Panc1 (cell line): ENCODE data around the gene MRPL21. TPM values are rescaled to one million over a fixed set of nuclear protein-coding genes. Genes with fewer than 3 reads are reported as not detected.

Source experiments
- ATAC-seq: fragments of 200-7000 bp; cut with Tn5 transposase; 2 replicates; pipeline ENCODE4 v1.9.1; 2020; ENCODE audit warnings: mild to moderate bottlenecking, moderate library complexity
- BruUV-seq: library from RNA; stranded (reverse); fragments of 400-500 nt; replicated peaks from 2 replicates; lab custom pipeline; 2021; lab: Mats Ljungman, UMichigan
- CTCF ChIA-PET: fragments of 300-600 bp; sonication (Branson Sonifier 250); formaldehyde crosslinking; loops from one replicate; lab custom pipeline; 2022; ENCODE audit warnings: antibody characterized with exemption; lab: Charles Lee
- POLR2A ChIA-PET: fragments of 300-600 bp; sonication (Branson Sonifier 250); formaldehyde crosslinking; loops from one replicate; lab custom pipeline; 2022; ENCODE audit warnings: antibody characterized with exemption; lab: Charles Lee
- DNase-seq: peaks from one replicate; pipeline ENCODE4 v3.0.0-alpha.2; 2010; ENCODE audit warnings: low read depth, low spot score
- H3K27ac ChIP-seq: 2 replicates; pipeline ENCODE4 v1.5.1; 2011; ENCODE audit warnings: mild to moderate bottlenecking, low read length, inconsistent platforms
- H3K27me3 ChIP-seq: fragments of 200-500 bp; sonication (Bioruptor generic); 2 replicates; pipeline ENCODE4 v1.6.0; 2014; ENCODE audit warnings: low read length, inconsistent platforms; ENCODE audit not compliant: control insufficient read depth, insufficient read depth
- H3K36me3 ChIP-seq: fragments of 200-500 bp; sonication (Bioruptor generic); 2 replicates; pipeline ENCODE4 v1.5.1; 2014; ENCODE audit warnings: inconsistent platforms, mild to moderate bottlenecking, low read length, moderate library complexity; ENCODE audit not compliant: control insufficient read depth, insufficient read depth
- H3K4me1 ChIP-seq: 2 replicates; pipeline ENCODE4 v1.5.1; 2011; ENCODE audit warnings: inconsistent platforms, mild to moderate bottlenecking, low read length, moderate library complexity; ENCODE audit not compliant: control insufficient read depth, insufficient read depth
- H3K4me3 ChIP-seq, 2 experiments: 2 replicates each; pipeline ENCODE4 v1.5.1; 2011 to 2012; ENCODE audit warnings: low read depth in 2 of 2, low read length in 2 of 2, mild to moderate bottlenecking in 2 of 2, inconsistent platforms in 1 of 2, moderate library complexity in 1 of 2
- H3K9me3 ChIP-seq: fragments of 200-500 bp; sonication (Bioruptor generic); 2 replicates; pipeline ENCODE4 v1.5.1; 2014; ENCODE audit warnings: low read depth, mild to moderate bottlenecking, inconsistent platforms, low read length, moderate library complexity; ENCODE audit not compliant: control insufficient read depth, insufficient read depth
- CTCF ChIP-seq: fragments of 450-650 bp; IDR thresholded peaks from 2 replicates; pipeline ENCODE4 v1.5.1; 2017; ENCODE audit warnings: mild to moderate bottlenecking
- POLR2AphosphoS5 ChIP-seq: IDR thresholded peaks from 2 replicates; pipeline ENCODE4 v1.6.1; 2012; ENCODE audit warnings: mild to moderate bottlenecking, low read depth, low read length, moderate library complexity
- REST ChIP-seq, 2 experiments: IDR thresholded peaks; 2 replicates each; pipeline ENCODE4 v1.6.1; 2011 to 2012; ENCODE audit warnings: low read depth in 2 of 2, control low read depth in 1 of 2, low read length in 1 of 2, mild to moderate bottlenecking in 1 of 2, moderate library complexity in 1 of 2; ENCODE audit not compliant: insufficient read depth in 1 of 2
- SIN3A ChIP-seq: IDR thresholded peaks from 2 replicates; pipeline ENCODE4 v1.6.1; 2012; ENCODE audit warnings: low read depth, mild to moderate bottlenecking, low read length, moderate library complexity, borderline replicate concordance; ENCODE audit not compliant: insufficient read depth
- TCF7L2 ChIP-seq: IDR thresholded peaks from 2 replicates; pipeline ENCODE4 v1.6.1; 2011; ENCODE audit warnings: mild to moderate bottlenecking, low read depth, low read length, inconsistent platforms
- in situ Hi-C: cut with HindIII; loops from 2 replicates; pipeline ENCODE4 v1.10.0; 2016; ENCODE audit warnings: low sequenced_read_pairs, low pct_unique_long_range_greater_than_20kb
- intact Hi-C: fragments of 100-400 bp; cut with micrococcal nuclease; formaldehyde crosslinking; loops from one replicate; pipeline ENCODE4 v1.10.0; 2022; ENCODE audit not compliant: unreplicated experiment
- total RNA-seq: library from RNA; stranded (reverse); gene quantifications from one replicate; pipeline ENCODE4 v1.2.1, GENCODE V29; 2021; ENCODE audit not compliant: unreplicated experiment

MRPL21 gene
- total RNA-seq, 1 experiment from 2014 or later: 94.9 TPM

GRCh38 chr11:68938816-68939582 is 35.4 kb upstream of the MRPL21 start:
- DNase-seq: no peak
- intact Hi-C loops (no loop called here), in situ Hi-C loops (no loop called here)
- ChIA-PET POLR2A (no interaction called here), CTCF (no interaction called here)
- Histone ChIP-seq H3K27me3 (no peaks in the 10 kb centered on the region), H3K9me3 (no peaks in the 10 kb centered on the region), H3K27ac (no peak overlapping the region), H3K4me3 (no peak overlapping the region), H3K36me3 (no peaks in the 10 kb centered on the region; the same call in 1 of the 2 replicates), H3K4me1 (no peaks in the 10 kb centered on the region)
- TF ChIP-seq POLR2AphosphoS5: no peak
- TF ChIP-seq CTCF: no peak
- no peak for TF ChIP-seq REST (IDR thresholded peaks at IDR 0.05; ENCODE audit: insufficient read depth in 1 of 2, low read depth in 2 of 2, low read length in 1 of 2)
- TF ChIP-seq TCF7L2: no peak
- TF ChIP-seq SIN3A: no peak
- ATAC-seq: no peak
- no TSS peak for BruUV-seq

- intact Hi-C loops: no loop called here
- no peak for DNase-seq
- Histone ChIP-seq H3K4me1 (no peaks in the 10 kb centered on the region), H3K4me3 (no peak overlapping the region), H3K36me3 (no peaks in the 10 kb centered on the region; the same call in 1 of the 2 replicates), H3K27ac (no peak overlapping the region), H3K27me3 (no peaks in the 10 kb centered on the region), H3K9me3 (no peaks in the 10 kb centered on the region)
- no peak for ATAC-seq
- BruUV-seq: no TSS peak
- POLR2A ChIA-PET: no interaction called here
- in situ Hi-C loops: no loop called here
- TF ChIP-seq TCF7L2: no peak
- CTCF ChIA-PET: no interaction called here
Observed at GRCh38 chr11:68938088-68938487, 34.5 kb upstream of the MRPL21 start.
